Smooth muscle cell (in vitro differentiated cells): ENCODE results near the gene ZNF488. TPM values are rescaled to one million over a fixed set of nuclear protein-coding genes. Genes with fewer than 3 reads are reported as not detected.

ENCODE experiments used
- DNase-seq: peaks from one replicate; lab custom pipeline; 2025; ENCODE audit not compliant: unreplicated experiment; lab: John Stamatoyannopoulos, UW
- H2AFZ ChIP-seq: fragments of 200-600 bp; sonication (generic); 2 replicates; pipeline ENCODE4 v1.6.0; 2016; ENCODE audit warnings: antibody characterized with exemption, low read depth, mild to moderate bottlenecking
- H3F3A ChIP-seq: fragments of 200-600 bp; sonication (generic); 2 replicates; pipeline ENCODE4 v1.6.0; 2017; ENCODE audit warnings: antibody characterized with exemption, low read depth
- H3K27ac ChIP-seq: fragments of 200-600 bp; sonication (generic); 2 replicates; pipeline ENCODE4 v1.5.1; 2016; ENCODE audit warnings: low read depth, mild to moderate bottlenecking
- H3K27me3 ChIP-seq: fragments of 200-600 bp; sonication (generic); 2 replicates; pipeline ENCODE4 v1.6.1; 2016; ENCODE audit warnings: low read depth, mild to moderate bottlenecking
- H3K36me3 ChIP-seq: fragments of 200-600 bp; sonication (generic); 2 replicates; pipeline ENCODE4 v1.5.1; 2016; ENCODE audit warnings: low read depth
- H3K4me1 ChIP-seq: fragments of 200-600 bp; sonication (generic); 2 replicates; pipeline ENCODE4 v1.5.1; 2016; ENCODE audit warnings: low read depth
- H3K4me2 ChIP-seq: fragments of 200-600 bp; sonication (generic); 2 replicates; pipeline ENCODE4 v1.6.0; 2016; ENCODE audit warnings: mild to moderate bottlenecking
- H3K4me3 ChIP-seq: fragments of 200-600 bp; sonication (generic); 2 replicates; pipeline ENCODE4 v1.5.1; 2016; ENCODE audit warnings: mild to moderate bottlenecking
- H3K79me2 ChIP-seq: fragments of 200-600 bp; sonication (generic); 2 replicates; pipeline ENCODE4 v1.6.0; 2016; ENCODE audit warnings: low read depth, mild to moderate bottlenecking
- H3K9ac ChIP-seq: fragments of 200-600 bp; sonication (generic); 2 replicates; pipeline ENCODE4 v1.6.0; 2016; ENCODE audit warnings: low read depth
- H3K9me3 ChIP-seq: fragments of 200-600 bp; sonication (generic); replicated peaks from 2 replicates; pipeline ENCODE4 v1.5.1; 2016; ENCODE audit warnings: low read depth
- H4K20me1 ChIP-seq: fragments of 200-600 bp; sonication (generic); 2 replicates; pipeline ENCODE4 v1.6.0; 2016; ENCODE audit warnings: low read depth
- CTCF ChIP-seq: fragments of 200-600 bp; sonication (generic); IDR thresholded peaks from 2 replicates; pipeline ENCODE4 v1.5.1; 2017; ENCODE audit warnings: borderline replicate concordance, mild to moderate bottlenecking, antibody characterized with exemption; ENCODE audit not compliant: insufficient read depth, poor library complexity, severe bottlenecking
- WGBS: methylation state at CpG from one replicate; pipeline ENCODE4 v1.1.7; 2016; ENCODE audit warnings: low lambda C conversion rate; 5-methylcytosine and 5-hydroxymethylcytosine counted together
- polyA plus RNA-seq: library from polyadenylated mRNA; unstranded; fragments of >200 nt; fragmentation: Nextera tagmentation; extraction: Ambion mirVana; gene quantifications from 2 replicates; pipeline ENCODE4 v1.2.1, GENCODE V29; 2016
- total RNA-seq: library from RNA; depleted of rRNA; stranded (reverse); fragments of >200 nt; gene quantifications from 2 replicates; pipeline ENCODE4 v1.2.3, GENCODE V29; 2014

ZNF488 gene
- total and polyA plus RNA-seq, 2 experiments from 2014 or later = 1.1 TPM; not detected in 1

DNA sequence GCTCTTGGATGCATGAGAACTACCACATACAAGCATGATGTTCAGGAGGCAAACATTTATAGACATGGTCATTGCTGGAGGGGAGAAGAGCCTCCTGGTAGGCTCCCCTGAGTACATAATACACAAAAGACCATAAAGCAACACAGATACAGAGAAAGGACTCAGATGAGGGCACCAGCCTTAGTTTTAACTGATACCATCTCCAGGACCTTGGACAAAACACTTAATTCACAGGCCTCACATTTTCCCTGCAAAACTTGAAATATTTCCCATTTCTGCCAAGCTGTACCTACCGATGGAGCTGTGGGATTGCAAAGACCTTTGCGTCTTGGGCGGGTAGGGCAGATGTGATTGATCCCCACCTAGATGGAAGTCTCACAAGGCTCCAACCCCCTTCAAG lies 16.7 kb upstream of the ZNF488 start:
- H3K9ac ChIP-seq = no peak overlapping the region
- H2AFZ ChIP-seq = no peak overlapping the region
- no peak overlapping the region for H3K4me2 ChIP-seq
- H3F3A ChIP-seq = no peaks in the 10 kb centered on the region
- no peak overlapping the region for H3K4me3 ChIP-seq
- TF ChIP-seq CTCF = no peak
- no peaks in the 10 kb centered on the region for H3K9me3 ChIP-seq
- H3K79me2 ChIP-seq = no peaks in the 10 kb centered on the region
- H4K20me1 ChIP-seq = no peaks in the 10 kb centered on the region
- no peak for DNase-seq
- H3K27ac ChIP-seq = no peak overlapping the region
- 95% methylated on average over 3 of the region's 3 CpGs for WGBS
- no peaks in the 10 kb centered on the region for H3K36me3 ChIP-seq
- no peaks in the 10 kb centered on the region for H3K27me3 ChIP-seq
- no peaks in the 10 kb centered on the region for H3K4me1 ChIP-seq

GRCh38 chr10:47400251-47400650 lies 16.2 kb upstream of the ZNF488 start:
- no peaks in the 10 kb centered on the region for H3K4me1 ChIP-seq
- H3K36me3 ChIP-seq = no peaks in the 10 kb centered on the region
- no peak overlapping the region for H3K9ac ChIP-seq
- H3F3A ChIP-seq = no peaks in the 10 kb centered on the region
- H3K4me3 ChIP-seq = no peak overlapping the region
- no peak for DNase-seq
- no peak overlapping the region for H3K4me2 ChIP-seq
- H3K27ac ChIP-seq = no peak overlapping the region
- no peak overlapping the region for H2AFZ ChIP-seq
- WGBS = 94% methylated on average over 2 of the region's 2 CpGs
- H3K9me3 ChIP-seq = no peaks in the 10 kb centered on the region
- TF ChIP-seq CTCF = no peak
- no peaks in the 10 kb centered on the region for H3K79me2 ChIP-seq
- no peaks in the 10 kb centered on the region for H4K20me1 ChIP-seq
- H3K27me3 ChIP-seq = no peaks in the 10 kb centered on the region

DNA sequence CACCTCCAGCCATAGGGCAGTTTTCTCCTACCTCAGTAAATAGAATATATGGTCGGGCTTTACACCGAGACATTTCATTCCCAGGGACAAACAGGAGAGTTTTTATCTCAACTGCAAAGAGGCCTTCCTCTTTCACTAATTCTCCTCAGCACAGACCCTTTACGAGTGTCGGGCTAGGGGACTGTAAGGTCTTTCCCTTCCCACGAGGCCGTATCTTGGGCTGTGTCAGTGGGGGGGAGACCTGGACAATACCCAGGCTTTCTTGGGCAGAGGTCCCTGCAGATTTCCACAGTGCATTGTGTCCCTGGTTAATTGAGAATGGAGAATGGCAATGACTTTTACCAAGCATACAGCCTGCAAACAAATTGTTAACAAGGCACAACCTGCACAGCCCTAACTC lies 13.2 kb upstream of the ZNF488 start:
- no peaks in the 10 kb centered on the region for H3K27me3 ChIP-seq
- H3K79me2 ChIP-seq = no peaks in the 10 kb centered on the region
- no peaks in the 10 kb centered on the region for H4K20me1 ChIP-seq
- no peaks in the 10 kb centered on the region for H3K36me3 ChIP-seq
- no peak overlapping the region for H3K4me2 ChIP-seq
- no peak overlapping the region for H3K27ac ChIP-seq
- no peaks in the 10 kb centered on the region for H3F3A ChIP-seq
- no peak for TF ChIP-seq CTCF
- no peaks in the 10 kb centered on the region for H3K4me1 ChIP-seq
- no peaks in the 10 kb centered on the region for H3K9me3 ChIP-seq
- no peak overlapping the region for H3K4me3 ChIP-seq
- no peak for DNase-seq
- no peak overlapping the region for H3K9ac ChIP-seq
- no peak overlapping the region for H2AFZ ChIP-seq
- 57% methylated on average over 6 of the region's 6 CpGs for WGBS

DNA sequence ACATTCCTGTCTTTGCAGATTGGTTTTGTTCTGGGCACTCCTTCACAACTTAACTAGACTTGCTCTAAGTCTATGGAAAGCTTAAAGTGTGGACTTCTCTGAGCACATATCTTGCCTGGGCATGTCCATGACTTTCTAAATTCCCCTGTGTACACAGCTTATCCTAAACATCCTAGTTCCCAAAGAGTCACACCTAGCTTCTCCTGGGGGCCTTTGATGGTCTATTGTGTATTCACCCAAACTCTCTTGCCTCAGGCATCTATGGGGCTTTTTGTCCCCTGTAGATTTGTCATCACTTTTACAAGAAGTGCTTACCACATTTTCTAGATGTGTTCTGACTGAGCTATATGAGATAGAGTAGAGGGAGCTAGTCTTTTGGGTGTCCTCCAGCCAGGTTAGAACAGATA lies 12.2 kb upstream of the ZNF488 start:
- Histone ChIP-seq H3F3A (no peaks in the 10 kb centered on the region), H3K4me3 (no peak overlapping the region), H2AFZ (peak overlapping the region; percentile 1), H3K27me3 (no peaks in the 10 kb centered on the region), H3K27ac (peak overlapping the region; percentile 37), H3K9ac (no peak overlapping the region), H3K4me1 (no peaks in the 10 kb centered on the region), H4K20me1 (no peaks in the 10 kb centered on the region), H3K4me2 (no peak overlapping the region), H3K36me3 (no peaks in the 10 kb centered on the region), H3K79me2 (no peaks in the 10 kb centered on the region), H3K9me3 (no peaks in the 10 kb centered on the region)
- no peak for TF ChIP-seq CTCF
- DNase-seq = no peak
